ENCODE measurements around the gene B9D1.

Gene B9D1

DNA sequence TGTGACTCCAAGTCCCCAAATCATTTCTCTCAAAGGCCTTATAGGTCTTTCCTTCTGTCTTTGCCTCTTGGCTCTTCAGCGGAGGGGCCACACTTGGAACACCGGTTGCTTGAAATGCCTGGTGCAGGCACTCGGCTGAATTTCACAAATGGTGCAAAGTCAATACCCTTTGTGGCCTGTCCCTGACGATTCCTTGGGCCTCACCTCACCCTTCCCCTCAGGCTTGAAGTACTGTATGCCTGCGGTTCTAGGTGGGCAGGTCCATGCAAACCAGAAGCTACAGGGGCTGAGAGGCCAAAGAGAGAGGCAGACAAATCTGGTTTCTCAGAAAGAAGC, 4.1 kb upstream of the B9D1 start:
- TF ChIP-seq SIN3A (IDR thresholded peaks at IDR 0.05; ENCODE audit: borderline replicate concordance, insufficient read depth, low read length) (no peak), POLR2AphosphoS5 (IDR thresholded peaks at IDR 0.05; ENCODE audit: low read depth, low read length) (no peak), TAF1 (IDR thresholded peaks at IDR 0.05; ENCODE audit: borderline replicate concordance, insufficient read depth, low read length) (no peak), REST (IDR thresholded peaks at IDR 0.05; ENCODE audit: insufficient read depth in 1 of 2, low read depth in 2 of 2, low read length in 2 of 2) (no peak), FOXP2 (optimal IDR thresholded peaks at IDR 0.05; ENCODE audit: borderline replicate concordance, extremely low read depth, extremely low read length, insufficient read depth) (no peak)

DNA sequence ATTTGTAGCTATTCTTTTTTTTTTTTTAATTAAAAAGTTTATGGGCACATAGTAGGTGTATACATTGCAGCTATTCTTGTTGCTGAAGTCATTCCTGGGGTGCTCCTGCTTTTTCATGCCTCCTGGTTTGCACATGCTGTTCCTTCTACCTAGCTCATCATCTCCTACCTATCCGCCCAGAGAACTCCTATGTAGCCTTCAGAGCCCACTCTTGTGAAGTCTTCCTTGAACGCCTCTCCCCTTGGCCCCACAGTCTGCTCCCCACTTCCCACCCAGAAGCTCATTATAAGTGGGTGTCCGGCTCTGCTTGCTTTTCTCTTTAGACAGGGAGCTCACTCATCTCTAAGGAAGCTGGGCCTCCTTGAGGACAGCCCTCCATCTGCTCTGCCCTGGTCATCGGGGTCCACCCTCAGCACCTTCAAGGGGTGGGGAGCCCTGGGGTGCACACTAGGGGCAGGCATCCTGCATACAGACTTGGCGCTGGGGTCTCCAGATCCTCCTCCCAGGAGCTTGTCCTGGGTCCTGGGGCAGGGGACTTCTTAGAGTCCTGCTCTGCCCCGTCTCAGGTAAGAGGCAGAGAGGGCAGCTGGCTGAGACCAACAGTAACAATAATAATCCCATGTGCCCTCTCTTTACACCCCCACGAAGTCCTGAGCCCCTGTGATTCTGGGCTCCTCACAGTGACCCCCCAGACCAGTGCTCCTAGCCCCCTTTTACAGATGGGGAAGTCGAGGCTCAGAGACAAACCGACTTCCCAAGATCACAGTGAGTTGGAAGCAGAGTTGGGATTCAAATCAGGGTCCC, 3.5 kb upstream of the B9D1 start:
- TF ChIP-seq REST (IDR thresholded peaks at IDR 0.05; ENCODE audit: insufficient read depth in 1 of 2, low read depth in 2 of 2, low read length in 2 of 2): no peak
- TF ChIP-seq TAF1 (IDR thresholded peaks at IDR 0.05; ENCODE audit: borderline replicate concordance, insufficient read depth, low read length): no peak
- TF ChIP-seq SIN3A (IDR thresholded peaks at IDR 0.05; ENCODE audit: borderline replicate concordance, insufficient read depth, low read length): no peak
- TF ChIP-seq POLR2AphosphoS5 (IDR thresholded peaks at IDR 0.05; ENCODE audit: low read depth, low read length): no peak
- no peak for TF ChIP-seq FOXP2 (optimal IDR thresholded peaks at IDR 0.05; ENCODE audit: borderline replicate concordance, extremely low read depth, extremely low read length, insufficient read depth)

DNA sequence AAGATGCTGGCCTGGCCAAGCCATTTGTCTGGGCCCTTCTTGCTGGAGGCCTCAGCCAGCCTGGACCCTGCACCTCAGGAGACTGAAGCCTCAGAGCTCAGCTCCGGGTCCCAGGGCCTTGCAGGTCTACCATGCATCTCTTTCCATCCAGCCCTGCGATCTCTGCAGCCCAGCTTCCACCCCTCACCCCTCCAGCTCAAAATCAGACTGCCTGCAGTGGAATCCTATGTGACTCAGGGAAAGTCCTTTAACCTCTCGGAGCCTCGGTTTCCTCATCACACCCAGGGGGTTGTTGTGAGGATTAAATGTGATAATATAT, 2.9 kb upstream of the B9D1 start:
- no peak for TF ChIP-seq REST (IDR thresholded peaks at IDR 0.05; ENCODE audit: insufficient read depth in 1 of 2, low read depth in 2 of 2, low read length in 2 of 2)
- no peak for TF ChIP-seq TAF1 (IDR thresholded peaks at IDR 0.05; ENCODE audit: borderline replicate concordance, insufficient read depth, low read length)
- TF ChIP-seq FOXP2 (optimal IDR thresholded peaks at IDR 0.05; ENCODE audit: borderline replicate concordance, extremely low read depth, extremely low read length, insufficient read depth): no peak
- no peak for TF ChIP-seq SIN3A (IDR thresholded peaks at IDR 0.05; ENCODE audit: borderline replicate concordance, insufficient read depth, low read length)
- TF ChIP-seq POLR2AphosphoS5 (IDR thresholded peaks at IDR 0.05; ENCODE audit: low read depth, low read length): no peak

DNA sequence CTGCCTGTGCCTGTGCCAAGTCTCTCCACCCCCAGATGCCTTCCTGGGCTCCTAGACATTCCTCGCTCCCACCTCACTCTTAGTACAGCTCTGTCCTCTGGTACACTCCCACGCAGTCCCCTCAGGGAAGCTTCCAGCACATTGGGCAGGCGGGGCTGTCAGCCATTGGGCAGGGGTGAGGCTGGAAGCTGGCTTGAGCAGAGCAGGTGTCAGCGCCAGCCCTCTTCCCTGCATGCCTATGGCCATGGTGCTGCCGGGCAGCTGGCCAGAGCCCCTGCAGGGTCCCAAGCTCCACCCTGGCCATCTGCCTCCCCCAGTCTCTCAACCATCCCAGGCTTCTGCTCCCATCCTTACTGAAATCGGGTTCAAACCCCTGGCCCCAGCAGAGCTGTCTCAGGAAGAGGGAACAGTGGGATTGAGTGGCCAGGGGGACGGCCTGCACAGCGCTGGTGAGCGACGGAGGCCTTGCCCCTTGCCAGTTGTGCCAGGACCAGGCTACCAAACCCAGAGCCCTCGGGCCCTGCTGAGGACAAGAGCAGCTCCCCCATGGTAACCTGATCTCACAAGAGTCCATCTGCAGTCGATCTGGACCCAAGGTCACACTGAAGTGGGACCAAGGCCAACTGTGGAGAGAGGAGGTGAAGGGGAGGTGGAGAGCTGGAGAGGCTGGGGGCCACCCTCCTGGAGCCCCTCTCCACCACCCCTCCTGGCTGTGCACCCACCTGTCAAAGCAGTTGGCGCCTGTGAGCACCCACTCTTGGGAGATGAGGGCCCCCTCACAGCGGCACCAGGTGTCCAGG, 2.4 kb upstream of the B9D1 start:
- TF ChIP-seq SIN3A (IDR thresholded peaks at IDR 0.05; ENCODE audit: borderline replicate concordance, insufficient read depth, low read length) (no peak), TAF1 (IDR thresholded peaks at IDR 0.05; ENCODE audit: borderline replicate concordance, insufficient read depth, low read length) (no peak), POLR2AphosphoS5 (IDR thresholded peaks at IDR 0.05; ENCODE audit: low read depth, low read length) (no peak), FOXP2 (optimal IDR thresholded peaks at IDR 0.05; ENCODE audit: borderline replicate concordance, extremely low read depth, extremely low read length, insufficient read depth) (no peak), REST (IDR thresholded peaks at IDR 0.05; ENCODE audit: insufficient read depth in 1 of 2, low read depth in 2 of 2, low read length in 2 of 2) (no peak)

Data from PFSK-1 (cell line).